K562 (cell line): ENCODE data around the gene MGAT4B. TPM values are rescaled to one million over a fixed set of nuclear protein-coding genes. Genes with fewer than 3 reads are reported as not detected.

Source experiments
- ATAC-seq: fragments of 200-7000 bp; cut with Tn5 transposase; 3 replicates; pipeline ENCODE4 v1.9.1; 2020; ENCODE audit warnings: moderate library complexity
- BruUV-seq: library from RNA; stranded (reverse); fragments of 400-500 nt; replicated peaks from 2 replicates; lab custom pipeline; 2021; lab: Mats Ljungman, UMichigan
- CTCF ChIA-PET: fragments of 300-600 bp; formaldehyde crosslinking; extraction: SDS; loops from one replicate; lab custom pipeline; 2021; ENCODE audit warnings: low intra/inter-chr PET ratio; lab: Yijun Ruan, JAX
- POLR2A ChIA-PET: fragments of 300-600, 350-650 bp; sonication (Branson Sonifier 250); formaldehyde crosslinking; extraction: SDS; loops from one replicate; lab custom pipeline; 2021; ENCODE audit warnings: antibody characterized with exemption, inconsistent platforms; lab: Yijun Ruan, JAX
- DNase-seq, 4 experiments: peaks; one replicate each; pipeline versions ENCODE4 v3.0.0 to v3.0.0-alpha.2; 2011 to 2018; ENCODE audit warnings: low spot score in 3 of 4, mixed read lengths in 3 of 4; ENCODE audit errors: extremely low read depth in 1 of 4
- FAIRE-seq: peaks from 2 replicates; lab custom pipeline; 2011; peaks lifted over from hg19 to GRCh38; lab: Jason Lieb, UNC
- H2AFZ ChIP-seq: 2 replicates; pipeline ENCODE4 v1.6.0; 2011; ENCODE audit warnings: low read depth, low read length, control low read depth, inconsistent platforms
- H3K27ac ChIP-seq: fragments of 200-600 bp; 3 replicates; pipeline ENCODE4 v1.8.0; 2011; ENCODE audit warnings: low read depth, mild to moderate bottlenecking, control low read depth, inconsistent platforms, low read length, moderate library complexity, mixed read lengths; ENCODE audit errors: extremely low read depth
- H3K27me3 ChIP-seq, 2 experiments: fragments of 300-600 bp in 1 of 2; 2 replicates in 1 of 2; 3 replicates in 1 of 2; pipeline versions ENCODE4 v1.6.0 to v1.8.0; 2011; ENCODE audit warnings: inconsistent platforms in 2 of 2, low read length in 2 of 2, mild to moderate bottlenecking in 1 of 2, mixed read lengths in 1 of 2, moderate library complexity in 1 of 2; ENCODE audit not compliant: control insufficient read depth in 2 of 2, insufficient read depth in 2 of 2
- H3K36me3 ChIP-seq: fragments of 300-600 bp; 3 replicates; pipeline ENCODE4 v1.8.0; 2011; ENCODE audit warnings: mild to moderate bottlenecking, low read length, inconsistent platforms; ENCODE audit not compliant: control insufficient read depth, insufficient read depth
- H3K4me1 ChIP-seq, 2 experiments: fragments of 200-600 bp in 1 of 2; replicated peaks in 1 of 2; 2 replicates in 1 of 2; 3 replicates in 1 of 2; pipeline versions ENCODE4 v1.5.1 to v1.8.0; 2011; ENCODE audit warnings: inconsistent platforms in 2 of 2, low read length in 2 of 2, mild to moderate bottlenecking in 1 of 2, mixed read lengths in 1 of 2, moderate library complexity in 1 of 2; ENCODE audit not compliant: control insufficient read depth in 2 of 2, insufficient read depth in 2 of 2
- H3K4me2 ChIP-seq: 2 replicates; pipeline ENCODE4 v1.6.1; 2011; ENCODE audit warnings: low read length, control low read depth, inconsistent platforms, mixed read lengths; ENCODE audit not compliant: insufficient read depth
- H3K4me3 ChIP-seq: fragments of 200-600 bp; sonication (generic), shearing (Covaris generic); 2 replicates; pipeline ENCODE4 v1.5.1; 2016; ENCODE audit warnings: control low read depth, inconsistent platforms
- H3K79me2 ChIP-seq: fragments of 200-600 bp; 3 replicates; pipeline ENCODE4 v1.8.0; 2011; ENCODE audit warnings: low read length, inconsistent platforms; ENCODE audit not compliant: control insufficient read depth, insufficient read depth
- H3K9ac ChIP-seq, 2 experiments: 2 replicates each; pipeline versions ENCODE4 v1.6.0 to v1.6.1; 2011; ENCODE audit warnings: low read depth in 2 of 2, low read length in 2 of 2, control low read depth in 1 of 2, inconsistent platforms in 1 of 2, mild to moderate bottlenecking in 1 of 2, mixed read lengths in 1 of 2; ENCODE audit not compliant: insufficient read depth in 1 of 2
- H3K9me1 ChIP-seq: one replicate; pipeline ENCODE4 v1.6.0; 2011; ENCODE audit warnings: inconsistent platforms, mild to moderate bottlenecking, low read length, moderate library complexity; ENCODE audit not compliant: control insufficient read depth, insufficient read depth
- H3K9me3 ChIP-seq: replicated peaks from 2 replicates; pipeline ENCODE4 v1.5.1; 2011; ENCODE audit warnings: low read depth, low read length, inconsistent platforms; ENCODE audit not compliant: control insufficient read depth, insufficient read depth
- H4K20me1 ChIP-seq: replicated peaks from 2 replicates; pipeline ENCODE4 v1.6.1; 2011; ENCODE audit warnings: low read length, inconsistent platforms, mixed read lengths; ENCODE audit not compliant: control insufficient read depth, insufficient read depth
- POLR2AphosphoS2 ChIP-seq: IDR thresholded peaks from 2 replicates; pipeline ENCODE4 v1.6.1; 2012; ENCODE audit warnings: low read length, improper control_type of control experiment
- POLR2AphosphoS5 ChIP-seq: IDR thresholded peaks from 2 replicates; pipeline ENCODE4 v1.6.1; 2011; ENCODE audit warnings: mild to moderate bottlenecking, low read depth, low read length, moderate library complexity; ENCODE audit not compliant: control insufficient read depth, insufficient read depth
- RBFOX2 ChIP-seq: fragments of 200-400 bp; formaldehyde crosslinking; IDR thresholded peaks from 2 replicates; pipeline ENCODE4 v1.6.1; 2017; ENCODE audit warnings: low read depth, mild to moderate bottlenecking, low read length, moderate library complexity
- SUPT5H ChIP-seq: fragments of 450-650 bp; IDR thresholded peaks from 2 replicates; pipeline ENCODE4 v1.6.1; 2016
- ZFP1 ChIP-seq: fragments of 450-650 bp; formaldehyde crosslinking; IDR thresholded peaks from 2 replicates; pipeline ENCODE4 v1.4.0; 2020; ENCODE audit warnings: mild to moderate bottlenecking, mixed read lengths
- ZNF282 ChIP-seq: sonication (generic); formaldehyde crosslinking; IDR thresholded peaks from 2 replicates; pipeline ENCODE4 v1.8.1; 2023; ENCODE audit warnings: missing genetic modification reagents
- ZNF586 ChIP-seq: fragments of 450-650 bp; formaldehyde crosslinking; conservative IDR thresholded peaks from 2 replicates; pipeline ENCODE4 v1.4.0; 2020; ENCODE audit warnings: mild to moderate bottlenecking, moderate library complexity
- WGBS: fragments of 100-300 bp; shearing (Covaris generic); methylation state at CpG from one replicate; pipeline ENCODE4 v1.1.6; 2016; ENCODE audit warnings: low coverage, mixed read lengths; ENCODE audit not compliant: insufficient coverage; ENCODE audit errors: missing lambda C conversion rate; 5-methylcytosine and 5-hydroxymethylcytosine counted together
- in situ Hi-C: fragments of 300-500 bp; cut with MboI; formaldehyde crosslinking; loops from 4 replicates; pipeline ENCODE4 v1.15.0; 2018; ENCODE audit warnings: inconsistent platforms, mixed read lengths
- intact Hi-C: fragments of 100-400 bp; cut with micrococcal nuclease; formaldehyde crosslinking; loops from 2 replicates; pipeline ENCODE4 v1.14.2; 2022
- polyA plus RNA-seq, 8 experiments: library from polyadenylated mRNA; depleted of rRNA in 4 of 8; stranded (reverse) in 5 of 8; unstranded in 3 of 8; fragments of >200 nt; fragmentation: Nextera tagmentation in 2 of 8; fragmentation: Illumina TruSeq in 1 of 8; extraction: Ambion mirVana in 2 of 8; extraction: Trizol in 1 of 8; gene quantifications; 2 replicates each; pipeline versions ENCODE4 v1.2.1 to v1.2.3, GENCODE V29; 2011 to 2014; ENCODE audit warnings: inconsistent platforms in 1 of 8, missing spikeins in 1 of 8
- total RNA-seq, 7 experiments: library from RNA; depleted of rRNA in 6 of 7; stranded (reverse); fragments of >200 nt in 6 of 7; fragmentation: Illumina TruSeq in 2 of 7; extraction: Trizol in 2 of 7; gene quantifications; 2 replicates each; pipeline versions ENCODE4 v1.2.1 to v1.2.3, GENCODE V29; 2011 to 2021; ENCODE audit warnings: low replicate concordance in 1 of 7

Gene MGAT4B
- total and polyA plus RNA-seq, 9 of the 15 experiments (the other 6 are each of a cell fraction or from before 2014, with no cell fraction given): 0.34 to 133 (median 75.4) TPM

- ATAC-seq: no peak
- H3K27ac ChIP-seq: no peak overlapping the region
- H3K4me1 ChIP-seq: peaks cover 0 to 6% of the 10 kb centered on the region in 2 experiments; a peak in 1 of 5 replicates
- no TSS peak for BruUV-seq
- POLR2A ChIA-PET: interaction anchor here (0.7 to 3.9 kb wide), 7 partner anchors 9 to 98 kb away, joined by 3 to 15 read pairs (median 3); partner anchors contain the start of genes MAML1 and SQSTM1
- H4K20me1 ChIP-seq: no peaks in the 10 kb centered on the region; the same call in 1 of the 2 replicates
- intact Hi-C loops: no loop called here
- CTCF ChIA-PET: no interaction called here
- H3K36me3 ChIP-seq: peaks cover 81% of the 10 kb centered on the region
- in situ Hi-C loops: no loop called here
- H3K4me2 ChIP-seq: no peak overlapping the region
- H3K9me3 ChIP-seq: no peaks in the 10 kb centered on the region
- peak; percentile 21; the same call in 1 of the 2 replicates for TF ChIP-seq SUPT5H
- TF ChIP-seq POLR2AphosphoS2: peak; percentile 85; the same call in 1 of the 2 replicates
- 0 out of 2 replicates have a peak, but pooled peaks have one; percentile 22 for TF ChIP-seq RBFOX2
- TF ChIP-seq ZNF282: no peak
- 0 out of 2 replicates have a peak, but pooled peaks have one; percentile 37 for TF ChIP-seq ZFP1
- TF ChIP-seq ZNF586 (CRISPR knock-in tag): no peak
- peak; percentile 3; the same call in 1 of the 2 replicates for TF ChIP-seq POLR2AphosphoS5
- TF ChIP-seq, all 486 proteins: peak for 5
- H3K79me2 ChIP-seq: no peaks in the 10 kb centered on the region; the same call in 1 of the 3 replicates
- WGBS: 98% methylated on average over 6 of the region's 7 CpGs
- H3K27me3 ChIP-seq: no peaks in the 10 kb centered on the region
- no peak for DNase-seq
- FAIRE-seq: no peak
- H2AFZ ChIP-seq: no peak overlapping the region
- no peak overlapping the region for H3K4me3 ChIP-seq
- no peak overlapping the region for H3K9ac ChIP-seq
- peaks cover 6% of the 10 kb centered on the region for H3K9me1 ChIP-seq
Measured at GRCh38 chr5:179830818-179831468, 24.3 kb upstream of the MGAT4B start.
